RPMI7951 (cell line): ENCODE data around the gene TMEM115. TPM values are rescaled to one million over a fixed set of nuclear protein-coding genes. Genes with fewer than 3 reads are reported as not detected.
"Not testable (repeated sequence)": the region's sequence is repeated elsewhere in the genome, so short reads cannot be mapped to it uniquely, and the experiment has no call there.

ENCODE experiments used
- DNase-seq: peaks from one replicate; pipeline ENCODE4 v3.0.0-alpha.2; 2012; ENCODE audit warnings: low read depth
- total RNA-seq: library from RNA; depleted of rRNA; stranded (reverse); fragments of >200 nt; shearing (Covaris generic); gene quantifications from 2 replicates; pipeline ENCODE4 v1.2.3, GENCODE V29; 2014; rRNA removed

The TMEM115 gene
- total RNA-seq, 1 experiment from 2014 or later, result 42.5 TPM

DNA sequence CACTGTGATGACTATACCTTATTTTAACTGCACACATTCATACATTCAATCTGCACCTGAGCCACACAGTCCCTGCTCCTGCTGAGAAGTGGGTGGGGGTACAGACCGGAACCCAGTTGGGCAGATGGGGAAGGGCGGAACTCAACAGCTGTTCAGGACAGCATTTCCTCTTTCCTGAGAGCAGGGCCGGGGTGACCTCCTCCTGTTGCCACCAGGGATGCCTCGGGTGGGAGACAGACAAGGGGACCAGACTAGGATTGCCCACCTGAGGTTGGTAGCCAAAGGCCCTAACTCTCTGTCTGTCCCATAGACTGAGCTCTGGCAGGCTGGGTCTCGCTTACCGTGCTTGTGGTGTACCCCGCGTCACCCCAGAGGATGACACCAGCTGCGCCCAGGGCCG, 40.7 kb downstream of the TMEM115 start:
- no peak for DNase-seq

DNA sequence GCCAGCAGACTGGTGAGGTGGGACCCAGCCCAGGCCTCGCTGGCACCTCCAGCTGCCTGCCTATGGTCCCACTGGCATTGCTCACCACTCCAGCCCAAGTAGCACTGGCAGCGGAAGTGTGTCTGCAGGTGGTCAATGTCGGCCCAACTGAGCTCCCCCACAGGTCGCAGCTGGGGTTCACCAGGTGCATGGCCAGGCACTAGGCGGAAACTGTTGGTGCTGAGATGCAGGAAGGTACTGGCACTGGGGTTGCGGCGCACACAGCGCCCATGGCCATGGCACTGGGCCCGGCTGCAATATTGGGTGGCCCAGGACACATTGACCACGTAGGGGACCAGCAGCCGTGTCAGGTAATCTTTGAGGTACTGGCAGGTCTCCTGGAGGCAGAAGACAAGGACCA, 41.2 kb downstream of the TMEM115 start:
- DNase-seq, result no peak

DNA sequence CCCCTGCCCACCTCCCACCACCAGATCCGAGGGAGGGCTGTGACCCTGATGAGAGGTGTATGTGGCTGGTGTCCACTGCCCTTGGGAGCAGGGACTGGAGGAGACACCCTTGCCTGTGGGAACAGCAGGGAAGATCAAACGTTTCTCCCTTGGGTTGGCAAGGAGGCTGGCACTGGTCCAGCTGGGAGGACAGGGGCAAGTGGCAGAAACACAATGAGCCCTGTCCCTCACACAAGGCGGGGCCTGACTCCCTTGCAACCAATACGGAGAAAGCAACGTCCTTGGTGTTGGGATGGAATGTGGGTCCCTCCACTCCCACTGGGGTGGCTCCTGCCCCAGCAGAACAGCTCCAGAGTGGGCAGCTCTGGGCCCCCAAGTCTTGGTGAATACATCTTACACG, 42.0 kb downstream of the TMEM115 start:
- DNase-seq, result no peak

DNA sequence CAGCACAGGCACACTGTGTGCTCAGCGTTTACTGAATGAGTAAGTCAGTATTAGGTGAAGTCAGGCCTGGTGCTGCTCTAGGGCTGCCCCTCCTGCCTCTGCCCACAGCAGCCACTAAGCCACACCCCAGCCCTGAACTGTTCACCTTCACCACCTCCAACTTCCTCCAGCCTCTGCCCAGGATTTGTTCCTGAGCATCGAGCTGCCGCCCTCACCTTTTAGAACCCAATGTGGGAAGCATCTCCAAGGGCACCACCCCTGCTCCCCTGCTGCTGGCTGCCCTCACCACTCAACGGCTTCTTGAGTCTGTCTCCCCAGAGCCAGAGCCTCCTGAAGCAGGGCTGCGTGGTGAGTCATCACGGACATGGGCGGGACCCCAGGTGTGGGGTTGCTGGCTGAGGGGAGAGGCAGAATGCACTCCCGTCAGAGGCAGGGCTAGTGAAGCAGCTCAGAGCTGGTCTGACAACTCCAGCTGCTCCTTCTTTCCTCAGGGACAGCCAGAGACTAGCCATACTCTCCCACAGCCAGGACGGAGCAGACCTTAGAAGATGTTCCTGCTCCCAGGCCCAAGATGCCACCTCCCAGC, 42.6 kb downstream of the TMEM115 start:
- peak; percentile 54 for DNase-seq

DNA sequence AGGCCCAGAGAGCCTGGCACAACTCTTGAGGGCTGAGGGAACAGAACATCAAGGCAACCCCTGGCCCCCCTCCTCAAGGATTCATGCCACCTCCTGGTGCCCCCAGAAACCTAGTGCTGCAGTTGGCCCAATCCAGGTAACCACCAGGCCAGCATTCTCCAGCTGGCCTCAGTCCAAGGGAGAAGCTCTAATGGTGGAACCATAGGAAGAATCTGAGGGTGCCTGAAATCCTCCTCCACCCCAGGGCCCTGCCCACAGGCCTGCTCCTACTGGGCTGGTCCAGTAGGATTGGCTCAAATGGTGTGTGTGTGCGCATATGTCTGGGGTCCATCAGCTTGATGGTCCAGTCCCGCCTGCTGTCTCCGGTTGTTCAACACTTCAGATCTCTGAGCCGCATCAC, 44.5 kb downstream of the TMEM115 start:
- no peak for DNase-seq

DNA sequence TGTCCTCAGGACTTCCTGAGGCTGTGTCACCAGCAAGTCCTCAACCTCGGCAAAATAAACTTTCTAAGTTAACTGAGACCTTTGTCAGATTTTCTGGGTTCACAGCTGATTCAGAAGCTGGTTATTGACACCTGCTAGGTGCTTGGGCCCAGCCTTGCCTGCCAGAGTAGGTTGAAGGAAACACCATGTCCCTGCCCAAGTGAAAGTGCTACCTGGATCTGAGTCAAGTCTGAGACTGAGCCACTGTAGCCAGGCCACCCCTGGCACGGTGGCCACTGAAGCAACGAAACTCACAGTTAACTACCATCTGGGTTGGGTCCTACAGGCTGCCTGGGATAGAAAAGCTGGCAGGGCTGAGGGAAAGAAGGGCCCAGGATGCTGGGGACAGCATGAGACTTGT, 45.0 kb downstream of the TMEM115 start:
- DNase-seq, result no peak

DNA sequence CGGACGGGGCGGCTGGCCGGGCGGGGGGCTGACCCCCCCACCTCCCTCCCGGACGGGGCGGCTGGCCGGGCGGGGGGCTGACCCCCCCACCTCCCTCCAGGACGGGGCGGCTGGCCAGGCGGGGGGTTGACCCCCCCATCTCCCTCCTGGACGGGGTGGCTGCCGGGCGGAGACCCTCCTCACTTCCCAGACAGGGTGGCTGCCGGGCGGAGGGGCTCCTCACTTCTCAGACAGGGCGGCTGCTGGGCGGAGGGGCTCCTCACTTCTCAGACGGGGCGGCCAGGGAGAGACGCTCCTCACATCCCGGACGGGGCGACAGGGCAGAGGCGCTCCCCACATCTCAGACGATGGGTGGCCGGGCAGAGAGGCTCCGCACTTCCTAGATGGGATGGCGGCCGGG, 47.3 kb downstream of the TMEM115 start:
- not testable (repeated sequence) for DNase-seq

Other genes starting within 250 kb of the TMEM115 start
- 1.5 and 1.9 TPM in 2 replicates for gene SEMA3F, start 204.2 kb downstream of the TMEM115 start, total RNA-seq
- gene GNAT1, start 167.9 kb downstream of the TMEM115 start, total RNA-seq, result not detected in 2 replicates
- gene SLC38A3, start 154.2 kb downstream of the TMEM115 start, total RNA-seq, result not detected in 2 replicates
- gene GNAI2, start 123.3 kb downstream of the TMEM115 start, total RNA-seq, result 302 and 305 TPM in 2 replicates
- 3.1 and 5.6 TPM in 2 replicates for gene SEMA3B, start 90.4 kb downstream of the TMEM115 start, total RNA-seq
- not detected in 2 replicates for gene LSMEM2, start 80.4 kb downstream of the TMEM115 start, total RNA-seq
- 97.9 and 116 TPM in 2 replicates for gene IFRD2, start 67.1 kb downstream of the TMEM115 start, total RNA-seq
- 11.5 and 12.0 TPM in 2 replicates for gene HYAL3, start 60.1 kb downstream of the TMEM115 start, total RNA-seq
- gene NAA80, start 60.1 kb downstream of the TMEM115 start, total RNA-seq, result 14.6 and 16.1 TPM in 2 replicates
- 0.29 and 0.72 TPM in 2 replicates for gene HYAL1, start 55.9 kb downstream of the TMEM115 start, total RNA-seq
- 42.2 and 52.3 TPM in 2 replicates for gene HYAL2, start 36.8 kb downstream of the TMEM115 start, total RNA-seq
- 26.8 and 33.7 TPM in 2 replicates for gene TUSC2, start 31.3 kb downstream of the TMEM115 start, total RNA-seq
- 51.7 and 77.8 TPM in 2 replicates for gene RASSF1, start 18.7 kb downstream of the TMEM115 start, total RNA-seq
- 2.9 and 5.2 TPM in 2 replicates for gene ZMYND10, start 13.8 kb downstream of the TMEM115 start, total RNA-seq
- gene NPRL2, start 8.7 kb downstream of the TMEM115 start, total RNA-seq, result 26.2 and 35.7 TPM in 2 replicates
- gene CYB561D2, start 8.7 kb downstream of the TMEM115 start, total RNA-seq, result 39.7 and 49.1 TPM in 2 replicates
- under 0.01 TPM in 1 of 2 replicates, not detected in the other for gene CACNA2D2, start 144.1 kb upstream of the TMEM115 start, total RNA-seq
- 15.5 and 16.0 TPM in 2 replicates for gene C3orf18, start 208.2 kb upstream of the TMEM115 start, total RNA-seq
- 8.8 and 12.8 TPM in 2 replicates for gene HEMK1, start 210.0 kb upstream of the TMEM115 start, total RNA-seq